GM13976 (cell line): ENCODE data around the gene MBD3L5.

Source experiments
- DNase-seq: peaks from one replicate; pipeline ENCODE4 v3.0.0; 2012; ENCODE audit warnings: low spot score
- in situ Hi-C: fragments of 300-500 bp; cut with MboI; formaldehyde crosslinking; loops from one replicate; pipeline ENCODE4 v1.12.0; 2022; ENCODE audit warnings: low sequenced_read_pairs, mixed read lengths, inconsistent platforms; ENCODE audit not compliant: unreplicated experiment
- TF ChIP-seq, protein P1 (sequence below): IDR thresholded peaks from 2 replicates; pipeline ENCODE4 v1.5.1; 2012; ENCODE audit warnings: borderline replicate concordance, mild to moderate bottlenecking; ENCODE audit not compliant: insufficient read depth; ENCODE audit errors: extremely low read depth, missing control alignments, control extremely low read depth

The MBD3L5 gene

DNA sequence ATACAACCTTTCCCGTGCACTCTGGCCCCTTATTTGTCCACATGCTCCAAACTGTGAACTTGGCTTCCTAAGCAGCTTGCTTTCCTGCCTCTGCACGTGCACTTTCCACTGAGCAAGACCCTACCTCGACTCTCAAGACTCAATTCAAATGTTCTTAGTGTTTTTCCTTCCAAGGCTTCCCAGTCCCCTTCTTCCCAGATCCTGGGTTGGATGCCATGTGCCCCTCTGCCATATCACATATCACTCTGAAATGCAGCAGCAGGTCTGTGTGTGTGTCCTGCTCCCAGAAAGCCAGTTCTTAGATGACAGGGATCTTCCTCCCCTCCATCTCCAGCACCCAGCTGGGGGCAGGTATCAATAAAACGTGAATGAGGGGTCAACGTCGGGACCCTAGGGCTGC, 42.2 kb downstream of the MBD3L5 start:
- no peak for DNase-seq
- in situ Hi-C loops: no loop called here
- TF ChIP-seq, protein P1, sequence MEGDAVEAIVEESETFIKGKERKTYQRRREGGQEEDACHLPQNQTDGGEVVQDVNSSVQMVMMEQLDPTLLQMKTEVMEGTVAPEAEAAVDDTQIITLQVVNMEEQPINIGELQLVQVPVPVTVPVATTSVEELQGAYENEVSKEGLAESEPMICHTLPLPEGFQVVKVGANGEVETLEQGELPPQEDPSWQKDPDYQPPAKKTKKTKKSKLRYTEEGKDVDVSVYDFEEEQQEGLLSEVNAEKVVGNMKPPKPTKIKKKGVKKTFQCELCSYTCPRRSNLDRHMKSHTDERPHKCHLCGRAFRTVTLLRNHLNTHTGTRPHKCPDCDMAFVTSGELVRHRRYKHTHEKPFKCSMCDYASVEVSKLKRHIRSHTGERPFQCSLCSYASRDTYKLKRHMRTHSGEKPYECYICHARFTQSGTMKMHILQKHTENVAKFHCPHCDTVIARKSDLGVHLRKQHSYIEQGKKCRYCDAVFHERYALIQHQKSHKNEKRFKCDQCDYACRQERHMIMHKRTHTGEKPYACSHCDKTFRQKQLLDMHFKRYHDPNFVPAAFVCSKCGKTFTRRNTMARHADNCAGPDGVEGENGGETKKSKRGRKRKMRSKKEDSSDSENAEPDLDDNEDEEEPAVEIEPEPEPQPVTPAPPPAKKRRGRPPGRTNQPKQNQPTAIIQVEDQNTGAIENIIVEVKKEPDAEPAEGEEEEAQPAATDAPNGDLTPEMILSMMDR: no peak

DNA sequence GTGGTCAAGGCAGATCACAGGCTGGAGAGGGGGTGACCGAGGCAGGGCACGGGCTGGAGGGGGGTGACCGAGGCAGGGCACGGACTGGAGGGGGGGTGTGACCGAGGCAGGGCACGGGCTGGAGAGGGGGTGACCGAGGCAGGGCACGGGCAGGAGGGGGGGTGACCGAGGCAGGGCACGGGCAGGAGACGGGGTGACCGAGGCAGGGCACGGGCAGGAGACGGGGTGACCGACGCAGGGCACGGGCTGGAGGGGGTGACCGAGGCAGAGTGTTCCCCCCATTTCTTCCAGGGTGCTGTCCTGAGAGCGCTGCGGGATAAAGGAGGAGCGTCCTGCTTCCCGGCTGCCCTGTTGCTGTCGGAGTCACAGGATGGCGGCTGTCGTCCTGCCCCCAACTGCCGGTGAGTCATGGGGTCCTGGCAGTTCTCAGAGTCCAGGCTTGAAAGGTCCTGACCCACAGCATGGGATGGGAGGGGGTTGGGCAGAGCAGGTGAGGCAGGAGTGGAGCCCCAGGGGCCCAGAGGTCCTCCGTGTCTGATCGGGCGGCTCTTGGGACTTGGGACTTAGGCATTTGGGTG, 44.4 kb downstream of the MBD3L5 start:
- DNase-seq: no peak

DNA sequence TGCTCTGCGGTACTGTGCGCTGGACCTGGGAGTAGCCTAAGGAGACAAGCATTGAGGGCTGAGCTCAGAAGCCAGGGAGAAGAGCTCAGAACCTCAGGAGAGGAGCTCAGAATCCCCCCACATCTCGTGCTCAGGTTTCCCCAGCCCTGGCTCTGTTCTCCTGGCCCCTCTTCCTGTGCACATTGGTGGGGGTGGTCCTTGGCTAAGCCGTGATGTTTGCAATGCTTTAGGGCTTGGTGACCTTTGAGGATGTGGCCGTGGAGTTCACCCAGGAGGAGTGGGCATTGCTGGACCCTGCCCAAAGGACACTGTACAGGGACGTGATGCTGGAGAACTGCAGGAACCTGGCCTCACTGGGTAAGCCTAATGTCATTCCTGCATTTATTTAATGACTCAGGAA, 45.8 kb downstream of the MBD3L5 start:
- no peak for DNase-seq
- in situ Hi-C loops: no loop called here
- TF ChIP-seq, protein P1: no peak

More for the DNA sequence above, 44.4 kb downstream of the MBD3L5 start:
- TF ChIP-seq, protein P1: no peak
- in situ Hi-C loops: no loop called here

DNA sequence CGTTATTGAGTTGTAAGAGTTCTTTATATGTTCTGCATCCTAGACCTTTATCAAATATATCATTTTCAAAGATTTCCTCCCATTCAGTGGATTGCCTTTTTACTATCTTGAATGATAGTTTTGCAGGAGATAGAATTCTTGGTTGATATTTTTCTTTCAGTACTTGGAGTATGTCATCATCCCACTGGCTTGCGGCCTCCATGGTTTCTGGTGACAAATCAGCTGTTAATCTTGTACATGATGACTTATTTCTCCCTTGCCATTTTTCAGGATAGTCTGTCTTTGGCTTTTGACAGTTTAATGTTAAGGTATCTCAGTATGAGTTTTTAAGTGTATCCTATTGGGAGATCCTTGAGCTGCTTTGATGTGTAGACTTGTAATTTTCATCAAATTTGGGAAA, 47.6 kb downstream of the MBD3L5 start:
- DNase-seq: no peak
- TF ChIP-seq, protein P1: no peak
- in situ Hi-C loops: no loop called here
